Middle frontal gyrus (tissue), 1 donor: Measurements from ENCODE around the gene PCK2.

ENCODE experiments used
- DNase-seq: peaks from one replicate; pipeline ENCODE4 v3.0.0-alpha.2; 2015; ENCODE audit warnings: low spot score; ENCODE audit errors: extremely low spot score

The PCK2 gene

GRCh38 chr14:24135834-24136683, 41.9 kb downstream of the PCK2 start, which contains the start of gene PSME1:
PSME1 (plus strand) TSS chr14:24136194; CDS start chr14:24136263, 69 bp downstream.
- peak; percentile 78 for DNase-seq

- DNase-seq: no peak
These were observed 42.8 kb downstream of the PCK2 start for GRCh38 chr14:24136684-24137528.

- DNase-seq: no peak
These were observed 43.7 kb downstream of the PCK2 start for GRCh38 chr14:24137529-24138395.

GRCh38 chr14:24138396-24139271, 44.5 kb downstream of the PCK2 start:
- DNase-seq: no peak

DNA sequence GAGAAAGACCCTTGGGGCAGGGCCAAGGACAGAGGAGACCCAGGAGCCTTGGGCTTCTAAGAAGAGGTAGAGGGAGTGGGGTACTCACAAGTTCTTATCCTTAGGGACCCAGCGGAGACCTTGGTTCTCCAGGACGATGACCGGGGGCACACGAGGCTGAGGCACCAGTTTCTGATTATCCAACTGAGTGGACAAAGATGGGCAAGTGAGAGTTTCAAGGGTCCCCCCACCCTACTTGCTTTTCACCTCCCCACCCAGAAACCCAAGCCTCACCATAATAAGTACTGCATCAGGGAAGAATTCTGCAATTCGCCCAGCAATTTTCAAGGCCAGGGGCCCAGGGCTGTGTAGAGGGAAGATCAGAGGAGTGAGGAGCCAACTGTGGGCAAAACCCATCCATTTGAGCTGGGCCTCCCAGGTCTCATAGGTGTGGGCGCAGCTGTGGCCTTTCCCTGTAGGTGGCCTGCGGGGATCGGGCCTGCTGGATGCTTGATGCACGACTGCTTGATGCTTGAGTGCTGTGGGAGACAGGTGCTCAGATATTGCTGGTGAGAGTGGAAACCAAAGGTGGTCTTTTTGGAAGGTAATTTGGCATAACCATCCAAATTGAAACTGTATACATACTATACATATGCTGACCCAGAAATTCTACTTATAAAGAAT, 45.3 kb downstream of the PCK2 start:
- no peak for DNase-seq

- peak; percentile 100 for DNase-seq
These were observed 47.2 kb downstream of the PCK2 start, which contains the start of gene EMC9 for GRCh38 chr14:24141097-24141880. EMC9 (minus strand) TSS chr14:24141591; CDS start chr14:24141304, 287 bp downstream.

GRCh38 chr14:24143511-24143910, 49.4 kb downstream of the PCK2 start:
- no peak for DNase-seq

- no peak for DNase-seq
These were observed 50.3 kb downstream of the PCK2 start for GRCh38 chr14:24144451-24144850.

- no peak for DNase-seq
These were observed 51.1 kb downstream of the PCK2 start for GRCh38 chr14:24145219-24145618.

DNA sequence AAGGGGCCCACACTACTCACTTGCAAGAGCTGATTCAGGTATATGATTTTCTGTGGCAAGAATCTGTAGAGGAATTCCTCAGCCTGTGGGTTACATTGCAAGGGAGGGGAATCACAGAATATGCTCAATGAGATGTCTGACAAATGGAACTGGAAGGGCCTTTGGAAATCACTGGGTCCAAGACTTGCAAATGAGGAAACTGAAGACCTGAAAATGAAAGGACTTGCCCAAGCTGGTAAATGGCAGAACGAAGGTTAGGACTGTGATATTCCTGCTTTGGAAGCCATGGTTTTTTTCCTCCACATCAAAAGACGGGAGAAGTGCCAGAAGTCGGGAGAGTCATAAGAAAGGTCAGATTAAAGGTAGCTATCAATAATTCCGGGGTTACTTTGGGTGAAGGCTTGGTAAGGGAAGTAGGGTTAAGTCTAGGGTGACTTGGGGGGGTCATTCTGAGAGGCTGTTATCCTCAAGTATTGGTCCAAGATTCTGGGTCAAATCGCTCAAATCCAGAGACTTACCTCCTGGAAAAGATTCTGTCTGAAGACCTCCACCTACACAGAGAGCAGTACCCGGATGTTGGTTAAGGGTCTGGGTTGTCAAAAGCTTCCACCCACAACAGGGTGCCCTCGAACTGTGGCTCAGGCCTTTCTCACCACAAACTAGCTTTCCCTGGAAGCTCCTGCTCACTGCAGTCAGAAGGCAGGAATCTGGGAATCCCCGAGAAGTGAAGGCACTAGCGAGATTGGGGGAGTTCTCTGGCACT, 51.8 kb downstream of the PCK2 start:
- DNase-seq: no peak

DNA sequence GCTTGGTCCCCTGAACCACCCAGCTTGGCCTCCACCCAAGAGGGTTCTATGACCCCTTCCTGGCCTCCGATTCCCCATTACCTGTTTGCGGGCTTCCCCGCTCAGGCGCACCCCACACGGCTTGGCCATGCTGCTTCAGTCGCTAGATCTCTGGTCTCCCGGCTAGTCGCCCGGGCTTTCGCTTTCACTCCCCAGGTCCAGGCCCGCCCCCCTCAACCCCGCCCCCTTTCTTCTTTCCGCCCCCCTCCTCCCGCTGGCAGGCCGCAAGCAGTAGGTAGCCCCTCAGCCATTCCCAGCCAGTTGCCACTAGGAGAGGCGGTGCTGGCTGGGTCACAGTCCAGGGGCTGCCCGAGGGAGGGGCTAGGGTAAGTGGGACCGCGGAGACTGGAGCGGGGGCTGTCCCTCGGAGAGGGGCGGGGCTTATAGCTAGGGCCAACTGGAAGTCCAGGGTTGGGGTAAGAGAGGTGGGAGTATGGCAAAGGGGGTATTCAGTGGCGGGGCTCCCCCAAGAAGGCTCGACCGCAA, 52.4 kb downstream of the PCK2 start, which contains the start of gene PSME2:
Gene PSME2 (minus strand): TSS at position 158 of the 525 bp plus-strand sequence. CDS start 29 bp downstream, at position 129.
- DNase-seq: peak; percentile 25

GRCh38 chr14:24146978-24147760, 53.1 kb downstream of the PCK2 start, which contains the start of gene RNF31:
RNF31 (plus strand) TSS chr14:24147498; CDS start chr14:24147699, 201 bp downstream.
- DNase-seq: peak; percentile 94

- no peak for DNase-seq
These were observed 53.8 kb downstream of the PCK2 start for GRCh38 chr14:24147761-24148428.

- DNase-seq: no peak
These were observed 55.3 kb downstream of the PCK2 start for GRCh38 chr14:24149302-24149969.

- no peak for DNase-seq
These were observed 56.0 kb downstream of the PCK2 start for GRCh38 chr14:24150061-24150460.

GRCh38 chr14:24150567-24150966, 56.5 kb downstream of the PCK2 start:
- no peak for DNase-seq
